ENCODE data around the gene MCTP2.

DNA sequence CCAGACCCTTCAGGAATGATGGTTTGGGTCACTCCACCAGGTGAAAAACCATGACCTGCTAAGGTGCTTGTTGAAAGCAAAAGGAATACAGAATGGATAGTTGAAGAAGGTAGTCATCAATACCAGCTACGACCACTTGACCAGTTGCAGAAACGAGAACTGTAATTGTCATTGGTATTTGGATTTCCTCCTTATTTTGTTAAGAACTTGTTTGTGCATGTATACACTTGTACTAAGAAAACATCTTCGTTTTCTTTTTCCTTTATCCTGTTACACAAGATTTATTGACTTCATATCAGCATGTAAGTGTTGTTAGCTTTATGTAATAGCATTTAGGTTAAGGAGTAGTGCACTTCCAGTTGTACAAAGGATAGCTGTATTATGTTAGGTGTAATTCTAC is 261.8 kb downstream of the MCTP2 start:
- TF ChIP-seq, protein P1, sequence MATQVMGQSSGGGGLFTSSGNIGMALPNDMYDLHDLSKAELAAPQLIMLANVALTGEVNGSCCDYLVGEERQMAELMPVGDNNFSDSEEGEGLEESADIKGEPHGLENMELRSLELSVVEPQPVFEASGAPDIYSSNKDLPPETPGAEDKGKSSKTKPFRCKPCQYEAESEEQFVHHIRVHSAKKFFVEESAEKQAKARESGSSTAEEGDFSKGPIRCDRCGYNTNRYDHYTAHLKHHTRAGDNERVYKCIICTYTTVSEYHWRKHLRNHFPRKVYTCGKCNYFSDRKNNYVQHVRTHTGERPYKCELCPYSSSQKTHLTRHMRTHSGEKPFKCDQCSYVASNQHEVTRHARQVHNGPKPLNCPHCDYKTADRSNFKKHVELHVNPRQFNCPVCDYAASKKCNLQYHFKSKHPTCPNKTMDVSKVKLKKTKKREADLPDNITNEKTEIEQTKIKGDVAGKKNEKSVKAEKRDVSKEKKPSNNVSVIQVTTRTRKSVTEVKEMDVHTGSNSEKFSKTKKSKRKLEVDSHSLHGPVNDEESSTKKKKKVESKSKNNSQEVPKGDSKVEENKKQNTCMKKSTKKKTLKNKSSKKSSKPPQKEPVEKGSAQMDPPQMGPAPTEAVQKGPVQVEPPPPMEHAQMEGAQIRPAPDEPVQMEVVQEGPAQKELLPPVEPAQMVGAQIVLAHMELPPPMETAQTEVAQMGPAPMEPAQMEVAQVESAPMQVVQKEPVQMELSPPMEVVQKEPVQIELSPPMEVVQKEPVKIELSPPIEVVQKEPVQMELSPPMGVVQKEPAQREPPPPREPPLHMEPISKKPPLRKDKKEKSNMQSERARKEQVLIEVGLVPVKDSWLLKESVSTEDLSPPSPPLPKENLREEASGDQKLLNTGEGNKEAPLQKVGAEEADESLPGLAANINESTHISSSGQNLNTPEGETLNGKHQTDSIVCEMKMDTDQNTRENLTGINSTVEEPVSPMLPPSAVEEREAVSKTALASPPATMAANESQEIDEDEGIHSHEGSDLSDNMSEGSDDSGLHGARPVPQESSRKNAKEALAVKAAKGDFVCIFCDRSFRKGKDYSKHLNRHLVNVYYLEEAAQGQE (IDR thresholded peaks at IDR 0.05; ENCODE audit: low read depth): no peak
- TF ChIP-seq YY1 (IDR thresholded peaks at IDR 0.05; ENCODE audit: low read depth) (no peak), EP300 (IDR thresholded peaks at IDR 0.05; ENCODE audit: borderline replicate concordance) (no peak), CEBPB (IDR thresholded peaks at IDR 0.05) (no peak), EGR1 (IDR thresholded peaks at IDR 0.05) (no peak), RAD21 (IDR thresholded peaks at IDR 0.05; ENCODE audit: low read depth) (no peak), NFIC (IDR thresholded peaks at IDR 0.05) (no peak), TAF1 (IDR thresholded peaks at IDR 0.05; ENCODE audit: low read depth) (no peak), CREB1 (IDR thresholded peaks at IDR 0.05; ENCODE audit: low read depth) (no peak), TEAD4 (IDR thresholded peaks at IDR 0.05) (no peak)
- TF ChIP-seq, protein P2, sequence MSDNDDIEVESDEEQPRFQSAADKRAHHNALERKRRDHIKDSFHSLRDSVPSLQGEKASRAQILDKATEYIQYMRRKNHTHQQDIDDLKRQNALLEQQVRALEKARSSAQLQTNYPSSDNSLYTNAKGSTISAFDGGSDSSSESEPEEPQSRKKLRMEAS (IDR thresholded peaks at IDR 0.05): no peak
- TF ChIP-seq, protein P3, sequence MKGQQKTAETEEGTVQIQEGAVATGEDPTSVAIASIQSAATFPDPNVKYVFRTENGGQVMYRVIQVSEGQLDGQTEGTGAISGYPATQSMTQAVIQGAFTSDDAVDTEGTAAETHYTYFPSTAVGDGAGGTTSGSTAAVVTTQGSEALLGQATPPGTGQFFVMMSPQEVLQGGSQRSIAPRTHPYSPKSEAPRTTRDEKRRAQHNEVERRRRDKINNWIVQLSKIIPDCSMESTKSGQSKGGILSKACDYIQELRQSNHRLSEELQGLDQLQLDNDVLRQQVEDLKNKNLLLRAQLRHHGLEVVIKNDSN (IDR thresholded peaks at IDR 0.05): no peak
